Panc1 (cell line): ENCODE measurements around the gene GATC. TPM values are rescaled to one million over a fixed set of nuclear protein-coding genes. Genes with fewer than 3 reads are reported as not detected.

Source experiments
- ATAC-seq: fragments of 200-7000 bp; cut with Tn5 transposase; 2 replicates; pipeline ENCODE4 v1.9.1; 2020; ENCODE audit warnings: mild to moderate bottlenecking, moderate library complexity
- BruUV-seq: library from RNA; stranded (reverse); fragments of 400-500 nt; replicated peaks from 2 replicates; lab custom pipeline; 2021; lab: Mats Ljungman, UMichigan
- CTCF ChIA-PET: fragments of 300-600 bp; sonication (Branson Sonifier 250); formaldehyde crosslinking; loops from one replicate; lab custom pipeline; 2022; ENCODE audit warnings: antibody characterized with exemption; lab: Charles Lee
- POLR2A ChIA-PET: fragments of 300-600 bp; sonication (Branson Sonifier 250); formaldehyde crosslinking; loops from one replicate; lab custom pipeline; 2022; ENCODE audit warnings: antibody characterized with exemption; lab: Charles Lee
- DNase-seq: peaks from one replicate; pipeline ENCODE4 v3.0.0-alpha.2; 2010; ENCODE audit warnings: low read depth, low spot score
- H3K27ac ChIP-seq: 2 replicates; pipeline ENCODE4 v1.5.1; 2011; ENCODE audit warnings: mild to moderate bottlenecking, low read length, inconsistent platforms
- H3K27me3 ChIP-seq: fragments of 200-500 bp; sonication (Bioruptor generic); 2 replicates; pipeline ENCODE4 v1.6.0; 2014; ENCODE audit warnings: low read length, inconsistent platforms; ENCODE audit not compliant: control insufficient read depth, insufficient read depth
- H3K36me3 ChIP-seq: fragments of 200-500 bp; sonication (Bioruptor generic); 2 replicates; pipeline ENCODE4 v1.5.1; 2014; ENCODE audit warnings: inconsistent platforms, mild to moderate bottlenecking, low read length, moderate library complexity; ENCODE audit not compliant: control insufficient read depth, insufficient read depth
- H3K4me1 ChIP-seq: 2 replicates; pipeline ENCODE4 v1.5.1; 2011; ENCODE audit warnings: inconsistent platforms, mild to moderate bottlenecking, low read length, moderate library complexity; ENCODE audit not compliant: control insufficient read depth, insufficient read depth
- H3K4me3 ChIP-seq, 2 experiments: 2 replicates each; pipeline ENCODE4 v1.5.1; 2011 to 2012; ENCODE audit warnings: low read depth in 2 of 2, low read length in 2 of 2, mild to moderate bottlenecking in 2 of 2, inconsistent platforms in 1 of 2, moderate library complexity in 1 of 2
- H3K9me3 ChIP-seq: fragments of 200-500 bp; sonication (Bioruptor generic); 2 replicates; pipeline ENCODE4 v1.5.1; 2014; ENCODE audit warnings: low read depth, mild to moderate bottlenecking, inconsistent platforms, low read length, moderate library complexity; ENCODE audit not compliant: control insufficient read depth, insufficient read depth
- CTCF ChIP-seq: fragments of 450-650 bp; IDR thresholded peaks from 2 replicates; pipeline ENCODE4 v1.5.1; 2017; ENCODE audit warnings: mild to moderate bottlenecking
- POLR2AphosphoS5 ChIP-seq: IDR thresholded peaks from 2 replicates; pipeline ENCODE4 v1.6.1; 2012; ENCODE audit warnings: mild to moderate bottlenecking, low read depth, low read length, moderate library complexity
- REST ChIP-seq, 2 experiments: IDR thresholded peaks; 2 replicates each; pipeline ENCODE4 v1.6.1; 2011 to 2012; ENCODE audit warnings: low read depth in 2 of 2, control low read depth in 1 of 2, low read length in 1 of 2, mild to moderate bottlenecking in 1 of 2, moderate library complexity in 1 of 2; ENCODE audit not compliant: insufficient read depth in 1 of 2
- SIN3A ChIP-seq: IDR thresholded peaks from 2 replicates; pipeline ENCODE4 v1.6.1; 2012; ENCODE audit warnings: low read depth, mild to moderate bottlenecking, low read length, moderate library complexity, borderline replicate concordance; ENCODE audit not compliant: insufficient read depth
- TCF7L2 ChIP-seq: IDR thresholded peaks from 2 replicates; pipeline ENCODE4 v1.6.1; 2011; ENCODE audit warnings: mild to moderate bottlenecking, low read depth, low read length, inconsistent platforms
- in situ Hi-C: cut with HindIII; loops from 2 replicates; pipeline ENCODE4 v1.10.0; 2016; ENCODE audit warnings: low sequenced_read_pairs, low pct_unique_long_range_greater_than_20kb
- intact Hi-C: fragments of 100-400 bp; cut with micrococcal nuclease; formaldehyde crosslinking; loops from one replicate; pipeline ENCODE4 v1.10.0; 2022; ENCODE audit not compliant: unreplicated experiment
- total RNA-seq: library from RNA; stranded (reverse); gene quantifications from one replicate; pipeline ENCODE4 v1.2.1, GENCODE V29; 2021; ENCODE audit not compliant: unreplicated experiment

Gene GATC
- total RNA-seq, 1 experiment from 2014 or later: 34.7 TPM

GRCh38 chr12:120468325-120468820 is 22.1 kb downstream of the GATC start:
- DNase-seq (no peak), ATAC-seq (0 out of 2 replicates have a peak, but pooled peaks have one; percentile 1)
- no peak for TF ChIP-seq REST (IDR thresholded peaks at IDR 0.05; ENCODE audit: insufficient read depth in 1 of 2, low read depth in 2 of 2, low read length in 1 of 2)
- TF ChIP-seq TCF7L2: no peak
- TF ChIP-seq CTCF: no peak
- no peak for TF ChIP-seq POLR2AphosphoS5
- no peak for TF ChIP-seq SIN3A
- POLR2A ChIA-PET: no interaction called here
- peaks cover 29% of the 10 kb centered on the region; the same call in 1 of the 2 replicates for H3K4me1 ChIP-seq
- CTCF ChIA-PET: no interaction called here
- TSS peak; percentile 67 for BruUV-seq
- in situ Hi-C loops (no loop called here), intact Hi-C loops (no loop called here)
- peak overlapping the region; percentile 88 for H3K27ac ChIP-seq
- H3K36me3 ChIP-seq: peaks cover 33% of the 10 kb centered on the region
- no peaks in the 10 kb centered on the region for H3K9me3 ChIP-seq
- H3K4me3 ChIP-seq: peak overlapping the region; percentile 94 to 96
- H3K27me3 ChIP-seq: no peaks in the 10 kb centered on the region

GRCh38 chr12:120468821-120469449 is 22.7 kb downstream of the GATC start:
- no peaks in the 10 kb centered on the region for H3K9me3 ChIP-seq
- DNase-seq (no peak), ATAC-seq (peak; percentile 20)
- no TSS peak for BruUV-seq
- in situ Hi-C loops: no loop called here
- TF ChIP-seq TCF7L2 (no peak), POLR2AphosphoS5 (no peak), REST (IDR thresholded peaks at IDR 0.05; ENCODE audit: insufficient read depth in 1 of 2, low read depth in 2 of 2, low read length in 1 of 2) (no peak), SIN3A (no peak), CTCF (no peak)
- intact Hi-C loops: no loop called here
- H3K36me3 ChIP-seq: peaks cover 27% of the 10 kb centered on the region
- peak overlapping the region; percentile 94 to 96 for H3K4me3 ChIP-seq
- H3K27ac ChIP-seq: peak overlapping the region; percentile 88
- POLR2A ChIA-PET: interaction anchor here (0.6 kb wide), 1 partner anchor 12 kb away, joined by 5 read pairs; no protein-coding TSS in a partner anchor
- CTCF ChIA-PET: no interaction called here
- peaks cover 29% of the 10 kb centered on the region; the same call in 1 of the 2 replicates for H3K4me1 ChIP-seq
- H3K27me3 ChIP-seq: no peaks in the 10 kb centered on the region
